ENCODE measurements around the gene RNASE9. TPM values are rescaled to one million over a fixed set of nuclear protein-coding genes. Genes with fewer than 3 reads are reported as not detected.
"Not testable (repeated sequence)": the region's sequence is repeated elsewhere in the genome, so short reads cannot be mapped to it uniquely, and the experiment has no call there.

Gene RNASE9
- polyA plus RNA-seq, 1 donor: not detected

DNA sequence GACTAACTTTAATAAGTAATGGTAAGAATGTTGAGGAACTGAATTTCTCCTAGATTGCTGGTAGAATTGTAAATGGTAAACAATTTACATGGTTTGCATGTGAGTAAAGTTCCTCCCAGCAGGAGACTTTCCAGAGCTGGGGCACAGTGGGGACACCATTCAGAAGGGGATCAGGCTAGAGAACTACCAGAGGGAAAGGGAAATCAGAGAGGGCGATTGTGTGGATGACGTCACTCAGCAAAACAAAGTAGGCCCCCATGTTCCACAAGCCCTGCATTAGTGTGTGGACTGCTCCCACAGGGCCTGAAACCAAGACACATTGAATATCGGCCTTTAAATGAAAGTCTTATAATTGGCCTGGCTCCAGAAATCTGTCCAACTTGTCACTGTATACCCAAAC, 17.5 kb upstream of the RNASE9 start:
- DNase-seq (ENCODE audit: low read depth): no peak

DNA sequence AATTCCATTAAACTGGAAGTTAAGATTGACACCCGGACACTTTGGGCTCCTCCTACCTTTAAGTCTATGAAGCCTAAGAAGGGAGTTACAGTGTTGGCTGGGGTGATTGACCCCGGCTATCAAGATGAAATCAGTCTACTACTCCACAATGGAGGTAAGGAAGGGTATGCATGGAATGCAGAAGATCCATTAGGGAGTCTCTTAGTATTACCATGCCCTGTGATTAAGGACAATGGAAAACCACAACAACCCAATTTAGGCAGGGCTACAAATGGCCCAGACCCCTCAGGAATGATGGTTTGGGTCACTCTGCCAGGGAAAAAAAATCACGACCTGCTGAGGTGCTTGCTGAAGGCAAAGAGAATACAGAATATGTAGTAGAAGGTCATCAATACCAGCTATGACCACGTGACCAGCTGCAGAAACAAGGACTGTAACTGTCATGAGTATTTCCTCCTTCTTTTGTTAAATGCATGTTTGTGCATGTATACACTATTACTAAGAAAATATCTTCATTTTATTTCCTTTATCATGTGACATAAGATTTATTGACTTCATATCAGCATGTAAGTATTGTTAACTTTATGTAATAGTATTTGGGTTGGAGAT, 11.6 kb upstream of the RNASE9 start:
- DNase-seq (ENCODE audit: low read depth): not testable (repeated sequence)

DNA sequence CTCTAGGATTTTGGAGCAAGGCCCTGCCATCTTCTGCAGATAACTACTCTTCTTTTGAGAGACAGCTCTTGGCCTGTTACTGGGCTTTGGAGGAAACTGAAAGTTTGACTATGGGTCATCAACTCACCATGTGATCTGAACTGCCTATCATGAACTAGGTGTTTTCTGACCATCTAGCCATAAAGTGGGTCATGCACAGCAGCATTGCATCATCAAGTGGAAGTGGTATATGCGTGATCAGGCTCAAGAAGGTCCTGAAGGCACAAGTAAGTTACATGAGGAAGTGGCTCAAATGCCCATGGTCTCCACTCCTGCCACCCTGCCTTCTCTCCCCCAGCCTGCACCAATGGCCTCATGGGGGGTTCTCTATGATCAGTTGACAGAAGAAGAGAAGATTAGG, 9.9 kb upstream of the RNASE9 start:
- not testable (repeated sequence) for DNase-seq (ENCODE audit: low read depth)

DNA sequence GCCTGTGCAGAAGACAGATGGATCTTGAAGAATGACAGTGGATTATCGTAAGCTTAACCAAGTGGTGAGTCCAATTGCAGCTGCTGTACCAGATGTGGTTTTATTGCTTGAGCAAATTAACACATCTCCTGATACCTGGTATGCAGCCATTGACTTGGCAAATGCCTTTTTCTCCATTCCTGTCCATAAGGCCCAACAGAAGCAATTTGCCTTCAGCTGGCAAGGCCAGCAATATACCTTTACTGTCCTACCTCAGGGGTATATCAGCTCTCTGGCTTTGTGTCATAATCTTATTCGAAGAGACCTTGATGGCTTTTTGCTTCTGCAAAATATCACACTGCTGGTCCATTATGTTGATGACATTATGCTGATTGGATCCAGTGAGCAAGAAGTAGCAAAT, 9.0 kb upstream of the RNASE9 start:
- not testable (repeated sequence) for DNase-seq (ENCODE audit: low read depth)

DNA sequence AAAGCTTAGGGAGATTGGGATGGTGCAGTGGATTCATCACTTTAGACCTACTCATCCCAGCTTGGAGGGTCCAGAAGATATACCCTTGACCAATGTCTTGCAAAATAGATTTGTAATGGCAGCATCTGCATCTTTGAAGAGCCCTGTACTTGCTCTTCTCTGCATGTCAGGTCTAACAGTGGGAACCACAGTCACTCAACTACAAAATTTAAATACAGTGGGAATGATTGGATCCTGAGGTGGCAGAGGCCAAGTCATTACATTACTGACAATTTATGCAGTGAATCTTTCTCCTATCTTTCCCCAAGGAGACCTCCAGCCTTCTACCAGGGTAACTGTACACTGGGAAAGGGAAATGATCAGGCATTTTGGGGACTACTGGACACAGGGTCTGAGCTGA, 8.2 kb upstream of the RNASE9 start:
- no peak for DNase-seq (ENCODE audit: low read depth)

DNA sequence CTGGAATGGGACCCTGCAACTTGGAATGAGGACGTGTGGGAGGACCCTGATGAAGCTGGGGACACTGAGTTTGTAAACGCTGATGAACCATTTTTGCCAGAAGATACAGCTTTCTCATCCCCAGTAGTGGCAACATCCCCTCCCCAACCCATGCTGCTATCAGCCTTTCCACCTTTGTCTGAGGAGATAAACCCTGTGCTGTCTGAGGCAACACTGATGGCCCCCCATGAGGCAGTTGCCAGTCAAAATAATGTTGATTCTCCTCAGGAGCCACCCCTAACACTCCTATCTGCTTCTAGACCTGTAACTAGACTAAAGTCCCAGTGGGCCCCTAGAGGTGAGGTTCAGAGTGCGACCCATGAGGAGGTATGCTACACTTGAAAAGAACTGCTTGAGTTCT, 7.5 kb upstream of the RNASE9 start:
- DNase-seq (ENCODE audit: low read depth): no peak

DNA sequence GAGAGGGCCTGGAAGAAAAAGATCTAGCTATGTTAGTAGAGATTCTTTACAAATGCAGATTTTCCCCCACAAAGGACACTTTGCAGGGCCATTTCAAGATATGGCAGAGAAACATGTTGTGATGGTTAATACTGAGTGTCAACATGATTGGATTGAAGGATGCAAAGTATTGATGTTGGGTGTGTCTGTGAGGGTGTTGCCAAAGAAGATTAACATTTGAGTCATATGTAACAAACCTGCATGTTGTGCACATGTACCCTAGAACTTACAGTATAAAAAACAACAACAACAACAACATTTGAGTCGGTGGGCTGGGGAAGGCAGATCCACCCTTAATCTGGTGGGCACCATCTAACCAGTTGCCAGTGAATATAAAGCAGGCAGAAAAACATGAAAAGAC, 6.4 kb upstream of the RNASE9 start:
- DNase-seq (ENCODE audit: low read depth): not testable (repeated sequence)

DNA sequence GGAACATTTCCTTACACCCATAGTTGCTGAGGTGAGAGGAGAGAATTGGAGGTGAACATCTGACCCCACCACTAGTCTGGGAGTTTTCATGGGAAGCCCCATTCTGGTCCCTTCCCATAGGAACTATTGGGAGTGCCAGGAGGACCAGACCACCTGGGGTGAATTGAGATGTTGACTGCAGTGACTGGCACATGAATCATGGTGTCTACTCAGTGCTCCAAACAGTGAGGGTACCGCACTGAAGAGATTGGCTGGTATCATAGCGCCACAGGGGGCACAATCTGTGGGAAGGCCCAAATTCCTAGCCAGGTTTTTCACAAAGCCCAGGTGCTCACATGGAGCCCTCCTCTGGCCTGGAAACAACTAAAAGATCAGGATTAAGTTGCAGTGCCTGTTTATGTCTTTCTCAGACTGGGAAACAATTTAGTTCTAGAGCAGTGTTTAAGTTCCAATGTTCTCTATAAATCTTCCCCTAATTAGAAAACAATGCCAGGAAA, 3.7 kb upstream of the RNASE9 start:
- DNase-seq (ENCODE audit: low read depth): no peak

DNA sequence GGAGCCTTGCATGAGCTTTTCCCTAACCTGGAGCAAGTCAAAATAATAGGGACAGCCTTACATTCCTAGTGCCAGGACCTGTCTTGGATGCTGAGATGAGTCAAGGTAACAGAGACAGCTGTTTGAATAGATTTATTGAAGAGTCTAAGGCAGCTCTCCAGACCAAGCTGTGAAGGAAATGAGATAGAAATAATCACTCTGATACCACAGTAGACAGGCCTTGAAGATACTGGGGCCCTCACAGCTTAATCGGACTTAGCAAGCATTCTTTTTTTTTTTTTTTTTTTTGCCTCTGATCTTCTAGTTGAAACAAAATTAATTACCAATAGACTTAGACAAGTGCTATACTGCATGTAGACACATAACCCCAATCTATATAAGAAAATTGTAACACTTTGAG, 3.1 kb upstream of the RNASE9 start:
- DNase-seq (ENCODE audit: low read depth): no peak

DNA sequence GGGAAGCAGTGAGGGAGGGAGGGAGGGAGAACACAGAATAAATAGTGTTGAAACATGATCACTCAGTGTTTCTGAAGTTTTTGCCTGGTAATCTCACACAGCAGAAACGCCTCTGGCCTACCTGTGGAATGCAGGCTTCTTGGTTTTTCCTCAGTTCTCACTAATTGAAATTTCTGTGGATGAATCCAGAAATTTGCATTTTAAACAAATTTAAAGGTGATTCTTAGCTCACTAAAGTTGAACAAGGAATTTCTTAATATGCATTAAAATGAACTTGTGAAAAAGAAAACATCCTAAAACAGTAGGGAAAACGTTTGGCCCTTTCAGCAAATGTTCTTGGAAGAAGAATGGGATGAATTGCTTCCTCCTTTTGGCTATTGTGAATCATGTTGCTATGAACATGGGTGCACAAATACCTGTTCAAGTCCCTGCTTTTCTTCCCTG, 1.4 kb downstream of the RNASE9 start:
- no peak for DNase-seq (ENCODE audit: low read depth)

DNA sequence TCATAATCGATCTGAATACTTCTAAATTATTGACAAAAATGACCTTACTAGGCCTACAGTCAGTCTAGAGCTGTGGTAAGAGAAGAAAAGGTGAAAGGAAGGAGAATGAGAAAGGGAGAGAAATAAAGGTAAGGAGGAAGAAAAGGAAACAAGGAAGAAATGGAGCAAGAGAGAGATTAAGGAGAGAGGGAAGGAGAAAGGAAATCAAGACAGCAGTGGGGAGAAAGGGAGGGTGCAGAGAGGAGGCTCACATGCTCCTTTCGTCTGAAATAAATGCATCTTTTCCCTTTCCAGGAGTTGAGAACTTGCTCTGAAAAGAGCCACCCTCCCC, 3.7 kb downstream of the RNASE9 start:
- DNase-seq (ENCODE audit: low read depth): no peak

DNA sequence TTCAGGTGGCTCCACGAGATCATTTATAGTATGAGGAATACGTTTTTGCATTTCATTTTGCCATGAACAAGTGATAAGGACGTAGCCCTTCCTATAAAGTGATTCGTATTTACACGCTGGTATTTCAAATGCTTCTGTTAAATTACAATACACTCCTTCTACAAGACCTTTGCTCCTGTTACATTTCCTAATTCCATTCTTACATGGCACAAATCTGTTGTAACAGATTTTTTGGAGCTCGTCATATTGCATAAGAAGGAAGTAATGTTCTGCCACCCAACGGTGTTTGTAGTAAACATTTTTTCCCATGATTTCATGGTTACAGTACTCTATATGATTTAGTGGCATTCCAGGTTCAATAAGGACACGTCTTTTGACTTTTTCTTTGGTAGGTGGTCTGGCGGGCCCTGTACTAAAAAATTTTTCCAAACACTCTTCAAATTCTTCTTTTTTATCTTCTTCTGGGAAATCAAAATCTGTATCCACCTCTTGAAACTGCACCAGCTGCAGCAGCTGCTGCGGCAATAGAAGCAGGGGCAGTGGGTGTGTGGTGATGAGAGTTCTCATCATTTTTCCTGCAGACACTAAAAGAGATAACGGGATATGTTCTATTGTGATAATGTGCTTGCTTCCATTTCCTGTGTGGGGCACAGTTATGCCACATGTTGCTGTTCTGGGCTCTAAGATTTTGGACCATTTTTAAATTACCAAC, 4.2 kb downstream of the RNASE9 start:
- no peak for DNase-seq (ENCODE audit: low read depth)

DNA sequence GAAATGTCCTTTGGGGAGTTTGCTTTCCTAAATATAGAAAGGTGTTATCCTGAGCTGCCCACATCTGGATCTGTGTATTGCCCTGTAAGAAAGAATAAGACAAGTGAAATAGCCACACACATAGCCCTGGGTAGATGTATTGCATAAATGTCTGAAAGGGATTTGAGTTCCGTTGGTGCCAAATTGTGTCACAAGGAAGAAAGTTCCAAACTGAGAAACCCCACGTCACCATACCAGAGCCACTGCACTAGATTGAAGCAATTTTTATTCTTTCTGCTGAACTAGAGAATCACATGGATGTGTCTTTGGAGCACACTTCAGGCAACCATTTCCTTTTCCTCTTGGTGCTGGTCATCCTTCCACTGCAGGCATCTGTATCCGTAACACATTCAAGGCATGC, 5.0 kb downstream of the RNASE9 start:
- DNase-seq (ENCODE audit: low read depth): no peak

DNA sequence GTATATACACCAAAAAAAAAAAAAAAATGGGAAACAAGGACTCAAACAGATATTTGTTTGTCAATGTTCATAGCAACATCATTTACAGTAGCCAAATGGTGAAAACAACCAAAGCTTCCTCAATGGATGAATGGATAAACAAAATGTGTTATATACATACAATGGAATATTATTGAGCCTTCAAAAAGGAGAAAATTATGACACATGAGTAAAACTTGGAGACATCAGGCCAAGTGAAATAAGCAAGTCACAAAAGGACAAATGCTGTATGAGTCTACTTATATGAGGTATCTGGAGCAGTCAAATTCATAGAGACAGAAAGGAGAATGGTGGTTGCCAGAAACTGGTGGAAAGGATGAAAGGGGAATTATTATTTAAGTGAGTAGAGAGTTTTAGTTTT, 7.8 kb downstream of the RNASE9 start:
- DNase-seq (ENCODE audit: low read depth): no peak

DNA sequence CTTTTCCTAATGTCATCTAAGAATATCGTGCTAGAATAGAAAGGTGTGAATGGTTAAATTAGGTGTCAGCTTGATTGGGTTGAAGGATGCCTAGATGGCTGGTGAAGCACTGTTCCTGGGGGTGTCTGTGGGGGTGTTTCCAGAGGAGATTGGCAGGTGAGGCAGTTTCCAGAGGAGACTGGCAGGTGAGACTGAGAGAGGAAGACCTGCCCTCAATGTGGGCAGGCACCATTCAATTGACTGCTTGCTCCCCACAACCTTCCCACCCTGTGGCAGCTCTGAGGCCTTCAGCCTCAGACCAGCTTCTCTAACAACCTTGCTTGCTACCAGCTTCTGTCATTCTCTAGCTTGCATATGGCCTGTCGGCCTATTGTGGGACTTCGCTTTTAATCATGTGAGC, 9.2 kb downstream of the RNASE9 start:
- DNase-seq (ENCODE audit: low read depth): no peak

DNA sequence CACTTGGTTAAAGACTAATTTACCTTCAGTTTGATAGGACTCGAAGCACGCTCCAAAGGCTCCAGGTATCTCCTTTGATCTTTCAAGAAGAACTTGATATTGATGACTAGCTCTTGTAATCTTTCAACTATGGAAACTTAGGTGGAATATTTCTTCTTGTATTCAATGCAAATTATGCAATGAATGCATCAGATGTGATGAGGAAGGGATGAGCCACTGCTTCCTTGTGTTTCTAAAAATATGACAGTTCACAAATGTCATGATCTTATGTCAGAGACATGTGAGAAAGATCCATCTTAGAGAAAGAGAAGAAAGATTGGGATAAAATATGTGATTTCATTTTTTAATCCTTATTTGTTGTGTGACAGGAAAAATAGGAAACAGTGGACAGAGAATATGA, 9.9 kb downstream of the RNASE9 start:
- no peak for DNase-seq (ENCODE audit: low read depth)

DNA sequence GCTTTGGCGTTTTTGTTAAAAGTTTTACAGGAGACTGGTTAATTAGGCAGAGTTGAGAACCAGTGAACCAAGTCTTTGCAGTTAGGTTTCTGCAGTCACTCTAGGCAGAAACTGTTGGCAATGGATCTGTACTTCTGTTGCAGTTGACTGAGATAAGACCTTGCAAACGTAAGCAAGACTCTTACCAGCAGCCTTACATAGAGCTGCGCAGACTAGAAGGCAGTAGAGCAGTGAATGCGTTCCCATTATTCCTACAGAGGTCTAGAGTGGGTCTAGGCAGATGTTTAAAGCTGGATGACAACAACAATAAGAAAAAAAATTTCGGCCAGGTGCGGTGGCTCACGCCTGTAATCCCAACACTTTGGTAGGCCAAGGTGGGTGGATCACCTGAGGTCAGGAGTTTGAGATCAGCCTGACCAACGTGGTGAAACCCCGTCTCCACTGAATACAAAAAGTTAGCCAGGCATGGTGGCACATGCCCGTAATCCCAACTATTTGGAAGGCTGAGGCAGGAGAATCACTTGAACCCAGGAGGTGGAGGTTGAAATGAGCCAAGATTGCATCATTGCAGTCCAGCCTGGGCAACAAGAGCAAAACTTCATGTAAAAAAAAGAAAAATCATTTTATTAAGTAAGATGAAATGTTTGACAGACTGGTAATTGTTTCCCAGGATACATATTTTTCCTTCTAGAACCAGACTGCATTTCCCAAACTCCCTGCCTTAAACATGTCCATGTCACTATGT, 12.3 kb downstream of the RNASE9 start:
- no peak for DNase-seq (ENCODE audit: low read depth)

DNA sequence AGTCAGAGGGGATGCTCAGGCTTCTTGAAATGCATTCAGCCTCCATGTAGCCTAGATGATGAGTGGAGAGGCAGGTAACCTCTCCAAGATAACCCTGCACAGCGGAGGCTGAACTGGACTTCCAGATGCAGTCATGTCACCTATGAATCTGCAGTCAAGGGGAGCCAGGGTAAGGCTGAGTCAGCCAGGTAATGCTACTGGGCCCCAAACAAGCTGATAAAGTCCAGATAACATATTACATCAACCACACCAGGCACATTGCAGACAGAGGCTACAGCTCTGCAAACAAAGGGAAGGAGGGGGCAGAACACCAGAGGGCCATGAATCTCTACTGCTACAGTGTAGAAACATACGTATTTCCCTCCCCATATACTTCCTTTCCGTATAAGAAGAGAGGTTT, 14.0 kb downstream of the RNASE9 start:
- no peak for DNase-seq (ENCODE audit: low read depth)

DNA sequence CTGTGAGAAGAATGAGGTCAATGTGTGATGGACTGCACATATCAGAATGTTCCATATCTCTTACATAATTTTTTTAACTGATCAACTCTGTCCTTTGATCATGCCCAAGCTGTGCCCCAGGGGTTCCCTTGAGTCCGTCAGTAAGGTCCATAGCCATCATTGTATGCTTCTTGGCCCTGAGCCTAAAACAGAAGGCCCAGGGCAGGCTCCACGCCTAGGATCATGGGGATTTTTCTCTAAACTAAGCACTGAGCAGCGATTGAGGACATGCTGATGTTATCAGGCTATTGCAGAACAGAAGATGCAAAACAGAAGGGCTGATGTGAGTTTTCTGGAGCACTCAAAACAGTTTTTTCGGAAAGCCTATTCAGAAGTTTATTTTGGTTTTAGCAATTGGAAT, 20.9 kb downstream of the RNASE9 start:
- DNase-seq (ENCODE audit: low read depth): no peak

DNA sequence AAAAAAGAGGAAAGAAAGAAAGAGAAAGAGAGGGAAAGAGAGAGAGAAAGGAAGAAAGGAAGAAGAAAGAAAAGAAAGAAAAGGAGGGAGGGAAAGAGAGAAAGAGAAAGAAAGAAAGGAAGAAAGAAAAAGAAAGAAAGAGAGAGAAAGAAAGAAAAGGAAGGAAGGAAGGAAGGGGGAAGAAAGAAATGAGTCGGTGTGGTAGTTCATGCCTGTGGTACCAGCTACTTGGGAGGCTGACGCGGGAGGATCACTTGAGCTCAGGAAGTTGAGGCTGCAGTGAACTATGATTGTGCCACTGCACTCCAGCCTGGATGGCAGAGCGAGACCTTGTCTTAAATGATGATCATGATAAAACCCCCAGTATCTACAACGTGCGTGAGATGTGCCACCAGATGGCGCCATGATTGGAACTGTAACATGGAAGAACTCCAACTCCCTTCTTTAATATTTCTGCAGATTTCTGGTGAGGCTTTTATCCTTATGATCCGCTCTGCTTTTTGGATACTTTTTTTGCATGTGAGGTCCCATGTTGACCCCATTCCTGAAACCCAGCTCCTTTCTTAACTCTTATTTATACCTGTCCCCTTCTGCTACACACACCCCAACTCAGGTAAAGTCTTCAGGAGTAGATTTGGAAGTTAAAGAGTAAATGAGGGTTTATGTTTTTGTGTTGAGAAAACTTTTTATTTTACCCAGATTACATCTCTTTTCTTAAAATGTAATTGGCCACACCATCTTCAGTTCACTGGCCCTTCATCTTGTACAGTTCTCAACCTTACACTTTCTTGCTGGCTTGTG, 29.9 kb downstream of the RNASE9 start:
- DNase-seq (ENCODE audit: low read depth): peak; percentile 34

DNA sequence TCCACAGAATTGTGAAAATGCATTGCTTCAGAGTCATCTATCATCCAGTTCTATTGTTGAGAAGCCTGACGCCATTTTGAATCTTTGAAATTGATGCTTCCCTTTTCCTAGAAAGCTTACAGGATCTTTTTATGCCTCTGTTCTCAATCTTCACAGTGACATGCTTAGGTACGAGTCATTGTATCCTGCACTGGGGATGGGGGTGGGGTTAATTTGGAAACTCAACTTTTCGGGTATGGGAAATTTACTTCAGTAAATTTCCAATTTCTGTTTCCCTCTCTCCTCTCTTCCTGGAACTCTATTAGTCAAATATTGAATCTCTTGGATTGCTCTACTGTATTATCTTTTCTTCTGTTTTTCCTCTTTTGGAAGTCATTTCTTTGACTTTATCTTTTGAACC, 31.0 kb downstream of the RNASE9 start:
- DNase-seq (ENCODE audit: low read depth): no peak

DNA sequence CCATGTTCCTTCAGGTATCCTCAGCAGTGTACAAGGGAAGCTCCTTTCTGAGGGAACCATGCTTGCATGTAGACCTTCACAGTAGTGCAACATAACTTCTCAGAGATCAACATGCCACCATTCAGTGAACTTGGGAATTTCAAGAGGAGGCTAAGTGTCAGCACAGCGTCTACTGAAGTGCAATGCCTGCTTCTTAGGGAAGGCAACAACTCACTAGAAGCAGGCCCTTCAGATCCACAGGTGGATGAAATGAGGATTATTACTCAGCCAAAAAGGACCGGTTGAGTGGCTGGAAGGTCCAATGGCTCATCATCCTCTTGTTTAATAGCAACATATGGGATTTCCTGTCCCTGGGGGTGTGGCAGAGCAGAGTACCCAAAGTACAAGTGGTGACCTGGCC, 36.8 kb downstream of the RNASE9 start:
- no peak for DNase-seq (ENCODE audit: low read depth)

All from forelimb muscle (tissue), 1 donor.